Measurements from ENCODE around the gene MGAT5.

The MGAT5 gene

DNA sequence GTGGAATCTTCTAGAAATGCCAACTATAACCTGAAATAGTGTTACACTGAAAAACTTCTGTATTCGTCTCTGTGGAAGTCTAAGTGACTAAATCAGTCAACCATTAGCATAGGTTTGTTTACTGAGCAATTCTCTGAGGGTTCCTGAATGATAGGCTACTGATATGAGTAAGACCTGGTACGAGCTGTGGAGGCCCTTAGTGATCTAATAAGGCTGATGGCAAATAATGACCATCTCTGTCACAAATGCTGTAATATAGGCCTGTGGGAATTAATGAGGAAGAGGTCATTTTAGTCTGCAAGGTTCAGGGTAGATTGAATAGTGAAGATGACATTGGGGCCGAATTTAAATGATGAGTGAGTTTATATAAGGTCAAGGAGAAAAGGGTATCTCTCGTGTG, 82.5 kb downstream of the MGAT5 start:
- DNase-seq (ENCODE audit: low read depth): no peak

DNA sequence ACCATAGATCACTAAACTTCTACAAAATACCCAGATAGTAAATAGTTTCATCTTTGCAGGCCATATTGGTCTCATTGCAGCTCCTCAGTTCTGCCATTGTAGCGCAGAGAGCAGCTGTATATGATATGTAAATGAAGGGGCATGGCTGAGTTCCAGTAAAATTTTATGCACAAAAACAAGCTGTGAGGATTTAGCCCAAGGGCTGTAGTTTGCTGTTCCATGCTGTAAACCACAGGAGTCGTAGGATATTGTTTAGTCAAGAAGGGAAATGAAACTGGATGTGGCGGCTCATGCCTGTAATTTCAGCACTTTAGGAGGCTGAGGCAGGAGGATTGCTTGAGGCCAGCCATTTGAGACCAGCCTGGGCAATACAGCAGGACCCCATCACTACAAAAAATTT, 83.0 kb downstream of the MGAT5 start:
- DNase-seq (ENCODE audit: low read depth): no peak

DNA sequence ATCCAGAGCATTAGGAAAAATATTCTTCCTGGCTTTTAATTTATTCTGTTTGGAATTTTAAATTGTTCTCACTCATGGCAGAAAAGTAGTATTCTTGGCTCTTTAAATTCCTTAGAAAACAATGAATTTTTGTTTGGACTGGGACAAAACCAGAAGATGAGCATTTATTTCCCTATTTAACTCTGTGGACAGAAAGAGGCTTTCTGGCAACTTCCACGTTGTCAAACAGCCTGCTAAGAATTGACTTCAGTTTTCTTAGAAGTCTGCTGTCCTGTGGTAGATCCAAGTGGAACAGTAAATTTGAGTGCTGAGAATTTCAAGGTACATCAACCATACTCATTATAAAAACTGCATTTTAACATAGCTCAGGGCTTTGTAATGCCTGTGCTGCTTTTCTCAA, 83.8 kb downstream of the MGAT5 start:
- DNase-seq (ENCODE audit: low read depth): no peak

DNA sequence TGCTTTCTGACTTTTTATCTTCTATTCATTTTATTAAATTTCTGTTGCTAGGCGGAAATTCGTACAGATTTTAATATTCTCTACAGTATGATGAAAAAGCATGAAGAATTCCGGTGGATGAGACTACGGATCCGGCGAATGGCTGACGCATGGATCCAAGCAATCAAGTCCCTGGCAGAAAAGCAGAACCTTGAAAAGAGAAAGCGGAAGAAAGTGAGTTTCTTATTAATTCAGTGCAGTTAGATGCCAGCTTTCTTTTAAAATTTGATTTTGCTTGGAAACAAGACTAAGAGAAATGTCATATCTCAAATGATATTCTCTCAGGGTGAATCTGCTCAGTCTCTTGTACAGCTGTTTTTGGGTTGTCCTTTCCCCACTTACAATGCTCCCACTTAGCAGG, 84.3 kb downstream of the MGAT5 start:
- no peak for DNase-seq (ENCODE audit: low read depth)

DNA sequence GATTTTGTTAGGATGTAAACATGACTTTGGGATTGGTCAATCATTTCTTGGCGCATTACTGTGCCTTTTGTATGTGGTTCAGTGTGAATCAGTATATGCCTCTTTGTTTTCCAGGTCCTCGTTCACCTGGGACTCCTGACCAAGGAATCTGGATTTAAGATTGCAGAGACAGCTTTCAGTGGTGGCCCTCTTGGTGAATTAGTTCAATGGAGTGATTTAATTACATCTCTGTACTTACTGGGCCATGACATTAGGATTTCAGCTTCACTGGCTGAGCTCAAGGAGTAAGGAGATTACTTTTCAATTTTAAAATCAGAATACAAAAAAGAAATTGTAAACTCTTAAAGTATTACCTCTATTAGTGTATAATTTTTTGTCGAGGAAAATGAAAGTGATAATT, 87.6 kb downstream of the MGAT5 start:
- DNase-seq (ENCODE audit: low read depth): no peak

DNA sequence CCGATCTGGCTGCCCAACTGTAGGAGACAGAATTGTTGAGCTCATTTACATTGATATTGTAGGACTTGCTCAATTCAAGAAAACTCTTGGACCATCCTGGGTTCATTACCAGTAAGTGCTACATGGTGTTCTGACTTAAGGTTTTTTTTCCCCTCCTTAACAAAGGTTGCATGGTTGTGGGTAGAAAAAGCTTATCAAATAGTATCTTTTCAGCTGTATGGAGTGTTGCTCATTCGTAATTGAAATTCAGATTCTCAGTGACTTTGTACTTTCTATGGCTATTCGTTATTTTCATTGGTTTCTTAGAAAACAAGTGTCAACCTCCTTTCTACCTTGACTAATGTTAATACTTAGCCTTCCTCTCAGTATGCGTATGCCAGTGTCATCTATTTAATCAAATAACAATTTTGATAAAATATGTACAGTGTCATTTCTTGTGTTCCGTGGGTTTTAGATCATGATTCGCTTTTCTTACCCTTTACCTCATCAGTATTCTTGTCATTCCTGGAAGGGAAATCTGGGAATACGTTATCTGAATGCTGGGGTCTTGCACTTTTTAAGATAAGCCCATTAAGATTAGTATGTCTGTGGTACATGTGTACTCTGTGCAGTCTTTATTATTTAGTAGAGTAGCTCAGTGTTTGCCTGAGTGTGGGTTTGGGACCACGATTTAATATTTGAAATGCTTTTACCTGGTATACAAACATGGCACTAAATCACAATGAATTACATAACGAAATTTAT, 91.3 kb downstream of the MGAT5 start:
- no peak for DNase-seq (ENCODE audit: low read depth)

DNA sequence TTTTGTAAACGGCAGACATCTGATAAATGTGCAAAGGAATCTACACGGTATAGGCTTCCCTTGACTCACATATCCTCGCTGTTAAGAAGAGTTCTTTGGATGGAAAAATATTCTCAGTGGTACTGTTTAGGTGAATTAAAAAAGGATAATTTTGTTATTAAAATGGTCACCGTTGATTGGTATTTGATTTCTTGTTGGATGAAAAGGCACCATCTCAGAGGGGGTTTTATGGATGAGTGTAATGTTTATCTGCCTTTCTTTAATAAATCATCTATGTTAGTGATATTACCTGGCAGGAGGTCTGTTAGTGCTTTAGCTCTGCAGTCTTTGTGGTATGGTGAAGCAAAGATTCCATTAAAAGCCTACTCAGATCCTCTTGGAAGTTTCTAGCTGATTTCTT, 92.3 kb downstream of the MGAT5 start:
- no peak for DNase-seq (ENCODE audit: low read depth)

DNA sequence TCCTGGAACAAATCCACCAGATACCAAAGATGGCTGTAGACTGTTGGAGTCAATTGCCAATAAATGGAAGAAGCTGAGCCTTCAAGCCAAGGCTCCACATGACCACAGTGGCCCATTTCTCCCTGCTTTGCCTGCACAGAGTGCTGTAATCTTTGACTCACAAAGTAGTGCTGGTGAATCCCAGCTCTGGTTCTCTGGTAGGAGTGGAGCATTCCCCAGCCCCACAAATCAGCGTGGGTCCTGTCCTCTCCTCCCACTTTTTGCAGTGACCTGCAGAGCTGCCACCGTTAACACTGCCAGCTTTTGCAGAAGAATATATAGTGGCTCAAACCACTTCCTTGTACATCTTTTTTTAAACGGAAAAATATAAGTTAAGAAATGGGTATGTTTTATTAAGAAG, 93.9 kb downstream of the MGAT5 start:
- no peak for DNase-seq (ENCODE audit: low read depth)

DNA sequence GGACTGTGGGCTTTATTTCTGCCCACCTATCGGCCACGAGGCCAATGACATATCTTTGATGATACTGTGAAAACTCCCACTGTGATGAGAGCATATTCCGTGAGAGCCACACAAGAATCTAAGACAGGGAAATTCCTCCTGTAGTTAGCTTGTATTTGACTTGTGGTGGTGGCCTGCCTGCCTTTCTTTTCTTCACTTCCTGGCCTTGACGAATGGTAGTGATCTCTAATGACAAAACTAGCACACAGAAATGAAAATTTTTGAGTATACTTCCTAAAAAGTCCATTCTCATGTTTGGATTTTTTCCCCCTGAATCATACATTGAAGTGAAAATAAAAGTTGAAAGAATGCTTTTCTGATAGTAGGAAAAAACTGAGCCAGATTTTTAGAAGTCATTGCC, 94.4 kb downstream of the MGAT5 start:
- no peak for DNase-seq (ENCODE audit: low read depth)

DNA sequence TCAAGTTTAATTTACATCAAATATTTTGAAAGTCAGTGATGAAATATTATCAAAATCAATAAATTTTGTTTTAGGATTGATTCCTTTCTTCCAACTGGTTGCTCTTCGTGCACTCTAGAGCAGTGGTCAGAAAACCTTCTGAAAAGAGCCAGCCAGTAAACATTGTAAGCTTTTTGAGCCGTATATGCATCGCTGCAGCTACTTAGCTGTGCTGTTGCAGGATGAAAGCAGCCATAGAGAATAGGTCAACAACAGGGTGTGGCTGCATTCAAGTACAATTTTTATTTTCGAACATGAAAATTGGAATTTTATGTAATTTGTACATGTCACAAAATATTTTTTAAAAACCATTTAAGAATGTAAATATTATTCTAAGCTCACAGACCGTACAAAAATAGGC, 94.9 kb downstream of the MGAT5 start:
- DNase-seq (ENCODE audit: low read depth): no peak

DNA sequence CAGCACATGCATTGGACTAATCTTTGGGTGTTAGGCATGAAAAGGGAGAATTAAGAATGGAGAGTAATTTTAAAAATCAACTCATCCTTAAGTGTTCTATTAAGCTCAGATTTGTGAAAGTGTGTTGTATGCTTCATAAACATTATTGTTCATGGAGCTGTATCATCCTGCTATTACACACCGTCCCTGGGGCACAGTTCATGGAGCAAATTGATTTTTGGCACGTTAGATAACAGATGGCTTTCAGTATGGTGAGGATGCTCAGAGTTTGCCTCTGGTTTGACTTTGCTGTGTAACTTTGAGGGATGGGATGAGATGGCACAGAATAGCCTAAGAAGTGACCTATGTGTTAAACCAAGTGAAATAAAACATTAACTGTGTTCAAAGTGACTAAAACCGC, 97.1 kb downstream of the MGAT5 start:
- DNase-seq (ENCODE audit: low read depth): no peak

DNA sequence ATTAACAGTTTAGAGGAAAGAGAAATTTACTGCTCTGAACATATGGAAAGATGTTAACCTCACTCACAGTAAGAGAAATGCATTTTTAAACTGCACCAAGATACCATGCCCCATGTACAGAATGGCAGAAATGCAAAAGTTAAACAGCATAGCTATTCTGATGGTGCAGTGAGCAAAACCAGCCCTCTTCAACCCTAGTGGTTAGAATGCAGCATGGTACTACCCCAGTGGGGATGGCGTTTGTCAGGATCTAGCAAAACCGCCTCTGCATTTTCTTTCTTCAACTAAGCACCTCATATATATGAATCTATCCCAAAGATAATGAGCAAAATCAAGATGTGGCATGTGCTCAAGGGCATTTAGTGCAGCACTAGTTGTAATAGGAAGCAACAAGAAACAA, 98.0 kb downstream of the MGAT5 start:
- no peak for DNase-seq (ENCODE audit: low read depth)

DNA sequence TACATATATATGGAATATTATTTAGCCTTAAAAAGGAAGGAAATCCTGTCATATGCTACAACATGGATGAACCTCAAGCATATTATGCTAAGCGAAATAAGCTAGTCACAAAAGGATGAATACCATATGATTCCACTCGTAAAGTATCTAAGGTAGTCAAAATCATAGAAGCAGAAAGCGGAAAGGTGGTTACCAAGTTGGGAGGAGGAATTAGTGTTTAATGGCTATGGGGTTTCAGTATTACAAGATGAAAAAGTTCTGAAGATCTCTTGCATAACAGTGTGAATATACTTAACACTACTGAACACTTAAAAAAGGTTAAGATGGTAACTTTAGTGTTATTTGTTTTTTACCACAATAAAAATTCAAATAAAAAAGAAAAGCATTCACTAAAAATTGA, 99.0 kb downstream of the MGAT5 start:
- DNase-seq (ENCODE audit: low read depth): no peak

DNA sequence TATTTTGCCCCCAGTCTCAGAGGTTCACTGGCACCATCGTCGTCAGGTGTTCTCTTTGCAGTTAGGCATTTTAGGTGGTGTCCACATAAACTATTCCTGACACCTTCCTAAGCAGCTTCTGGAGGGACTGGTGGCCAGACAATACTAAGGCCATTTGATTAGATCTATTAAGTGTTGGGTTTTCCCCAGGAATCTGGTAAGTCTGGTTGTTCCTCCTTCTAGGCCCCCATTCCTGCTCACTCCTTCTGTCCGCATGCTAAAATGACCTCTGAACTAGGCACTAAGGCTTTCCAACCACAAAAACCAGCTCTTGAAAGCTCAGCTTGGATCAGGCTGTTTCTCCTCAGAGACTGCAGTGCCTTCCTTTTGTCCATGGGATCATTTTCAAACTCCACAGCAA, 100.7 kb downstream of the MGAT5 start:
- no peak for DNase-seq (ENCODE audit: low read depth)

DNA sequence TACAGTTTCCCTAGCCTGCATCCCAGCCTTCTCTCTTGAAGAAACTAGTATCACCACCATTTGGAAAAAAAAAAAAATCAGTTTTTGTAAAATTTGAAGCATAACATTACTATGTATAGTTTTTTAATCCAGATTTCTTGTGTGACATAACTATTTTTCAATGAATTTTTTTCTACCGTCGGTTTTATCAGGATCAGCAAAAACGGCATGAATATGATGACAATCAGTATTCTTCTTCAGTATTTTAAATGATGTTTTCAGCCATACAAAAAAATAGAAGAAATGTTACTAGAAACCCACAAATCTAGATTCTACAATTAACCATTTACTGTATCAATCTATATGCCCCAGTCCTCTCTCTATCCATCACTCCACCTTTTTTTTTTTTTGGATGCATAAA, 103.9 kb downstream of the MGAT5 start:
- no peak for DNase-seq (ENCODE audit: low read depth)

DNA sequence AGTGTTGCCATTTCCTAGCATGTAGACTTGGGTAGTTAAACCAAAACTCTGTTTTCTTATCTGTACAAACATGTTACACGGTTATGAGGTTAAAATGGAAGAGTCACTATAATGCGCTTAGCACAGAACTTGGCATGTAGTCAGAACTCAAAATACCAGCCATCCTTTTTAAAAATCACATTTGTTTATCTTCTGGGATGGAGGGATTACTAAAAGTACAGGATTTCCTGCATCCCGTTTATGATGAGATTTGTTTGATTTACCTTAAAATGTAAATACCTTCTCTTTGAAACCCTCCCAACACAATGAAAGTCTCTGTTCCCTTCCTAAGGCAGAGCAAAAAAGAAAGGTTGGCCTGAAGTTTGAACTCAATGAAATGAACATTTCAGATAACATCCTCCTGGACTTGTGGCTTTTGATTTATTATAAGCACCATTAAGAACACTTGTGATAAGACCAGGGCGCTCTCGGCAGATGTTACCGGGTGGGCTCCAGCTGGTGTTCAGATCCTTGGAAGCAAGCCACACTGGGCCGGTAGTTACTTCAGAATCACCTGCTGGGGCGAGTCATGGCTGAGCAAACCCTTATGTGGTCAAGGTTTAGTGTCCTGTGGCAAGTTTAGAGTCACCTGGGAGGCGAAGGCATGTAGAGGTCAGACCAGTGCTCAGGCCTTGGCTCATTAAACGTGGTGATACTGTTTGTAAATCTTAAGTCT, 105.7 kb downstream of the MGAT5 start:
- DNase-seq (ENCODE audit: low read depth): no peak

DNA sequence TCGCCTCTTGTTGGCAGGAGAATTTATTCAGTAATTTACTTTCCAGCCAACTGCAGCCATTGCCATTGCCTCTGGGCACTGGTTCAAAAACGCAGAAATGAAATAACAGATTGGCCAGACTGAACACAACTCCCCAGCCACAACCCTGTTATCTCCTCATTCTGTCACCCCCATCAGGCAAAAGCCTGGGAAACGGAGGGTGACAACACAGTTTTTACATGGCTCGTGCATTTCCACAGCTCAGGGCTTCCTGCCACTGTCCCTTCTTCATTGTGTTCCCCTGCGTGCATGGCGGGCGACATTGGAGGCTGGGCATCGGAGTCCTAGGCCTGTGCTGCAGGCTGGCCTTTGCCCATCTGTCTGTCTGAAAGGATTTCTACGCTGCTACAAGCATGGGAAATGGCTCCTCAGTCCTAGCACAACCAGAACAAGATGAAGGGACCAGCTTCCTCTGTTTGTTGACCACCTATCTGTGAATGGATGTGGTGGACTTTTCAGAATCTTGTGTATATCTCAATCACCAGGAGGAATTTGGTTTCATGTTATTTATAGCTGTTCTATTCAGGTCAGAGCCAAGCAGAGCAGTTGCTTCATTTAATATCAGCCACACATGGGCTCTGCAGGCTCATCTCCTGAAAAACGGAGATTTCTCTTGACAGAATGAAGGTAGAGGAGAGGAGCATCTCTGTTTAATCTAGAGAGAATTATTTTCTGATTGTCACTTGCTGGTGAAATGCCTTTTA, 107.0 kb downstream of the MGAT5 start:
- no peak for DNase-seq (ENCODE audit: low read depth)

DNA sequence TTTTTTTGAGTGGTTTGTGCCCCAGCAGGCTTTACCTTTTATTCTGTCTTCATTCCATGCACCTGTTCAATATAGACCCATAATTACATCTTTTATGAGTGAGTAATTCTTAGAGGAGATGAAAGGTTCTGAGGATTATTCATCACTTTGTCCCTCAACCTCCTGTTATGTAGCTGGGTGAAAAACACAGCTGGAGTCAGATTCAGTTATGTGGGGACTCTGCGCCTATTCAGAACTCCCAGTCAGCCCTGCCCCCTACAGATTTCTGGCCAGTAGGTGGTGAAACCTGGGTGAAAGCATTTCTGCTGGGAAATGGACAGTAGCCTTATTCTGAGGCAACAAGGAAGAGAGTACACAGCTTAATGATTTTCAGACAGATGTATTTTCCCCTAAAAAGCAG, 107.8 kb downstream of the MGAT5 start:
- DNase-seq (ENCODE audit: low read depth): no peak

DNA sequence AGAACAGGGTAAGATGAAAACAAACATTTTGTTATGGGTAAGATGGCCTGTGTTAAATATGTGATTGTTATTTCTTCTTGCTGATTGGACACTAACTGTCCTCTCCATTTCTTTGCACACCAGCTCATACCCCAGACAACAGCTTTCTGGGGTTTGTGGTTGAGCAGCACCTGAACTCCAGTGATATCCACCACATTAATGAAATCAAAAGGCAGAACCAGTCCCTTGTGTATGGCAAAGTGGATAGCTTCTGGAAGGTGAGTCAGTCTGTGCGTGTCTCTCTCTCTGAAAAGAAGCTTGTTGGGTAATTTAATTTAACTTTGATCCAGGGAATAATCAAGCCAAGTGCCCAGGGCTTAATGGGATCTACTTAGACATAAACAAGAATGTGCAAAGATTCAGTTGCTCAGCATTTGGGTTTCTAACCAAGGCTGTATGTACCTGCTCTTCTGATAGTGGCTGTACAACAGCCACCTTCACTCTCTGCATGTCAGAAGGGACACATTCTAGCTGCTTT, 108.3 kb downstream of the MGAT5 start:
- DNase-seq (ENCODE audit: low read depth): no peak

DNA sequence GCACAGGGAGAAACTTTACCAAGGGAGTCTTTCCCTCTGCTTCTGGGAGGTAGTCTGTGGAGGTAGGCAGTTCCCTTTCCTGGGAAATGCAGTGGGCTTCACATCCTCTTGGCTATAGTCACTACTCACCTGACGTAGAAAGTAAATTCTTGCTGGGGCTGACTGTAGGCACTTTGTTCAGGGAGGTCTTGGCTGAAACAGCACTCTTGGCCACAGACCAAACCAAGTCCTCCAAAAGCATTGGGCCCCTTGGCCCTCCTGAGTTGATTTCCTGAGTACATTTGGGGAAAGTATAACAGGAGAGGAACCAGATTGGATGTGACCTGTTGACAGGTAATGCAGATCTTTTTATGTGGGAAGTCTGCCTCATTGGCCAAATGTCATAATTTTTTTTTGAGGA, 108.9 kb downstream of the MGAT5 start:
- DNase-seq (ENCODE audit: low read depth): no peak

DNA sequence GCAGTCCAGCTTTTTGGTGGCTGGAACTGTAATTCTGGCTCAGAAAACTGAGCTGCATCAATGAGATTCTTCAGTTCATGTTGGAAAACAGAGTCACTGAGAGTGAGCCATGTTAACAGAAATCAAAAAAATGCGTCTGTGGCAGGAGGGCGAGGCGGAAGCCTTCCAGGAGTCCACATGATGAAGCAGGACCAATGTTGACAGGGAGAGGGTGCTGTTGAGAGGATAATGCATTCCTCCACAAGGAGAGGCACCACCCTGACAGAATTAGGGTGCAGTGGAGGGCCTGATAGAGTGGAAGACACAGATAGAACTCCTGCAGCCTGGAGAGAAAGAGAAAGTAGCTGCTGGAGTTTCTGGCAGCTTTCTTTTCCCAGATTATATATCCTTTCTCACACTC, 111.5 kb downstream of the MGAT5 start:
- DNase-seq (ENCODE audit: low read depth): no peak

DNA sequence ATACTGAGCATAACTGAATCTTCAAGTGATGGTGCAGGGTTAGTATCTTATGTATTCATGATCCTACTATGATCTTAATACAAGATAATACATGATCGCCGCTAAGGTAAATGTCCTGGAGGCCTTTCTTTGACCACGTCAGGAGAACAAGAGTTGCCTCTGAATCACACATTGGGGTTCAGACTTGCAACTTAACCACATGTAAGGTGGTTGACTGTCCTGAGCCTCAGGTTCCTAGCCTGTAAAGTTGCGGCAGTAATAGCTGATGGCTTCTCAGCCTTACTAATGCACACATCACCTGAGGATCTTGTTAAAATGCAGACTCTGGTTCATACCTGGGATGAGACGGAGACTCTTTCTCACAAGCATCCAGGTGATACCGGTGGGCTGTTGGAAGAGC, 112.5 kb downstream of the MGAT5 start:
- no peak for DNase-seq (ENCODE audit: low read depth)

DNA sequence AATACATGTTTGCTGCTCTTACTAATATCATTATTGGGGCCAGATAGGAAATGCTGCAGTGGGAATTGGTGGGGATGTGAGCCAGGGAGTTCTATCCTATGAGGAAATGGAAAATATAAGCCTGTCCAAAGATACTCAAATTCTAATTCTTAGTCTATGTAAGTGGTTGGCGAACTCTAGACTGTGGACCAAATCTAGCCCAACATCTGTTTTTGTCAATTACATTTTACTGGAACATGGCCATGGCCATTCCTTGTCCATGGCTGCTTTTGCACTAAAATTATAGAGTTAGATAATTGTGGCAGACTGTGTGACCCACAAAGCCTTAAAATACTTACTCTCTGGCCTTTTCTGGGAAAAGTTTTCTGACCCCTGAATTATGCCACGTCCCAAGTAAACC, 113.3 kb downstream of the MGAT5 start:
- no peak for DNase-seq (ENCODE audit: low read depth)

All from T-helper 22 cell (primary cell).